ENCODE data around the gene SNPH.

SNPH gene

GRCh38 chr20:1307571-1307971, 41.5 kb downstream of the SNPH start:
- no peak for DNase-seq

- DNase-seq = no peak
Measured at GRCh38 chr20:1308067-1308701, 42.1 kb downstream of the SNPH start.

- no peak for DNase-seq
Measured at GRCh38 chr20:1308702-1309095, 42.6 kb downstream of the SNPH start.

- DNase-seq = no peak
Measured at GRCh38 chr20:1309439-1309847, 43.3 kb downstream of the SNPH start.

GRCh38 chr20:1310071-1310470, 44.0 kb downstream of the SNPH start:
- no peak for DNase-seq

GRCh38 chr20:1310506-1311190, 44.6 kb downstream of the SNPH start:
- no peak for DNase-seq

GRCh38 chr20:1312308-1312707, 46.2 kb downstream of the SNPH start:
- DNase-seq = no peak

GRCh38 chr20:1312904-1313235, 46.8 kb downstream of the SNPH start:
- DNase-seq = no peak

- DNase-seq = peak; percentile 27
Measured at GRCh38 chr20:1313236-1313964, 47.3 kb downstream of the SNPH start.

- no peak for DNase-seq
Measured at GRCh38 chr20:1315804-1316203, 49.7 kb downstream of the SNPH start.

GRCh38 chr20:1317545-1318255, 51.6 kb downstream of the SNPH start:
- no peak for DNase-seq

- DNase-seq = no peak
Measured at GRCh38 chr20:1319051-1319450, 53.0 kb downstream of the SNPH start.

- DNase-seq = no peak
Measured at GRCh38 chr20:1319462-1319861, 53.4 kb downstream of the SNPH start.

- no peak for DNase-seq
Measured at GRCh38 chr20:1320016-1320415, 53.9 kb downstream of the SNPH start.

- no peak for DNase-seq
Measured at GRCh38 chr20:1320902-1321653, 55.0 kb downstream of the SNPH start.

GRCh38 chr20:1321654-1321939, 55.5 kb downstream of the SNPH start:
- DNase-seq = no peak

GRCh38 chr20:1322511-1323245, 56.6 kb downstream of the SNPH start:
- DNase-seq = no peak

GRCh38 chr20:1323256-1323655, 57.2 kb downstream of the SNPH start:
- no peak for DNase-seq

- no peak for DNase-seq
Measured at GRCh38 chr20:1323830-1324597, 57.9 kb downstream of the SNPH start.

- no peak for DNase-seq
Measured at GRCh38 chr20:1324598-1325172, 58.6 kb downstream of the SNPH start.

Data from activated gamma-delta T cell (primary cell).